Stimulated activated CD4-positive, alpha-beta T cell treated with anti-CD3 and anti-CD28 coated beads, Interleukin-1b, Interleukin-23, amount 100 ng/mL, for 4 hours (primary cell): ENCODE measurements around the gene ART5.
A peak's percentile ranks its signal among the peaks of the same experiment; 100 is the strongest.
"Not testable (repeated sequence)": the region's sequence is repeated elsewhere in the genome, so short reads cannot be mapped to it uniquely, and the experiment has no call there.

Experiments
- DNase-seq, 2 donors: peaks; one replicate each; pipeline ENCODE4 v3.0.0-alpha.2; 2020; ENCODE audit warnings: low read depth in 2 of 2

The ART5 gene

GRCh38 chr11:3622521-3622920, 19.3 kb downstream of the ART5 start:
- DNase-seq: no peak

GRCh38 chr11:3617990-3618389, 23.8 kb downstream of the ART5 start:
- DNase-seq: no peak

DNA sequence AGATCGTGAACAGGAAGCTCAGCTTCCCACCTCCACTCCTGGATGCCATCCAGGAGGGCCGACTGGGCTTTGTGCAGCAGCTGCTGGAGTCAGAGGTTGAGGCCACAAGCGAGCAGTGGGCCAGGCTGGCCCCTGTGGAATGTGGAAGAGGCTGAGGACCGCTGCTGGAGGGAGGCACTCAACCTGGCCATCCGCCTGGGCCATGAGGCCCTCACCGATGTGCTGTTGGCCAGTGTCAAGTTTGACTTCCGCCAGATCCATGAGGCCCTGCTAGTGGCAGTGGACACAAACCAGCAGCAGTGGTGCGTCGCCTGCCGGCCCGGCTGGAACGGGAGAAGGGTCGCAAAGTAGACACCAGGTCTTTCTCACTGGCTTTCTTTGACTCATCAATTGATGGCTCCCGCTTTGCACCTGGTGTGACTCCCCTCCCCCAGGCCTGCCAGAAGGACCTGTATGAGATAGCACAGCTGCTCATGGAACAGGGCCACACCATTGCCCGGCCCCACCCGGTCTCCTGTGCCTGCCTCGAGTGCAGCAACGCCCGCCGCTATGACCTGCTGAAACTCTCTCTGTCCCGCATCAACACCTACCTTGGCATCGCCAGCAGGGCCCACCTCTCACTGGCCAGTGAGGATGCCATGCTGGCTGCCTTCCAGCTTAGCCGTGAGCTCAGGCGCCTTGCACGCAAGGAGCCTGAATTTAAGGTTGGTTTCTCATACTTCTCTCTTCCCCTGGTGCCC, 24.9 kb downstream of the ART5 start:
- DNase-seq: no peak

GRCh38 chr11:3615998-3616397, 25.8 kb downstream of the ART5 start:
- DNase-seq: no peak

DNA sequence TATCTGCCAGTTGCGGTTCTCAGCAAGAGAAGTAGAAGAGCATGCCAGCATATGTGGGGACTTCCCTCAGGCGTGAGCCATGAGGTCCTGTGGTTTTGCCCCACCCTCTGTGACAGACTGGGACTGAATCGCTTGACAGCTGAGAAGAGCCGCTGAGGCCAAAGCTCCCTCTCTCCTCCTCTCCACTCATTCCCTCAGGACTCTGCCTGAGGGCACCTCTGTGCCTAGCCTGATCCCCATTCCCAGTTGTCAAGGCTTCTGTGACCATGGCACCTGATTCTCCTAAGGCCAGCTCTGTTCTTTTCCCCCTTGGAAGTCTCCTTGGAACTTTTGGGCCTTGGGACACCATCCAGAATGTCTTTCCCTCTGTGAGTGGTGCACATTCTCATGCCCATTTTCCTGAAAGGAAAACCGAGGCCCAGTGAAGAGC, 27.0 kb downstream of the ART5 start:
- DNase-seq: peak; percentile 12 to 19

GRCh38 chr11:3613998-3614741, 27.6 kb downstream of the ART5 start:
- DNase-seq: no peak

- DNase-seq: no peak
Observed at GRCh38 chr11:3611976-3612678, 29.7 kb downstream of the ART5 start.

- no peak for DNase-seq
Observed at GRCh38 chr11:3610846-3611245, 30.9 kb downstream of the ART5 start.

DNA sequence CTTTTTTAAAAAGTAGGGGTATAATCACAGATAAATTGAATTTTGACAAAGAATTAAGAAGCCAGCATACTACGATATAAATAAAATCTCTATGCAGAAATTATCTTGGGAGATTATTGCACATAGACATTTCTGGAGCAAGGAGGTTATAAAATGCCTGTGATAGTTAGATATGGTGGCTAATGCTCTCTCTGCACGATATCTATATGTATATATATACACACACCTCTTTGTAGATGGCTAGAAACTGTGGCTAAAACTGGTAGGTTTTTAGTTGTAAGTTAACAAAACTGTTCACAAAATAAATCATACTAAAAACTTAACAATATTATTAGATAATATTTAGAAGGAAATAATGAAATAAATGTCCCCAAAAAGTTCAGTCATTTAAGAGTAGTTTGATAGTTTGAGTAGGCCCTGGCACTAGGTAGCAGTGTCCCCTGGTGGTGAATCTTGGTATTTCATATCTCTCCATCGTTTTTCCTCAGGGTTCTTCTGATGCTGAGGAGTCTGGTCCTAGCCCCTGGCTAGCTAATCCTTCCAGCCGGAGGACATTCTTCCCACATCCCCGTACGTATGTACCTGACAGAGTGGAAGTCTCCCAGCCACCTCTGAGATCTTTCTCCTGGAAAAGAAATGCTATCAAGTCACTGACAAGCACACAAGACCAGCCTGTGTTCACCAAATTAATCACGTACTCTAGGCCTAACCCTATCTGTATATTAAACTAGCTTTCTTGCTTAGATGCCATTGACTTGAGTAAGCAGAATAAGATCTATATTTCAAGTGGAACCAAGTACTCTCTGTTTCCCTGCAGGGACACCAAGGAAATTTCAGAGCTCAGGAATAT, 32.2 kb downstream of the ART5 start:
- peak in 1 of 2 donors; percentile 42 for DNase-seq

DNA sequence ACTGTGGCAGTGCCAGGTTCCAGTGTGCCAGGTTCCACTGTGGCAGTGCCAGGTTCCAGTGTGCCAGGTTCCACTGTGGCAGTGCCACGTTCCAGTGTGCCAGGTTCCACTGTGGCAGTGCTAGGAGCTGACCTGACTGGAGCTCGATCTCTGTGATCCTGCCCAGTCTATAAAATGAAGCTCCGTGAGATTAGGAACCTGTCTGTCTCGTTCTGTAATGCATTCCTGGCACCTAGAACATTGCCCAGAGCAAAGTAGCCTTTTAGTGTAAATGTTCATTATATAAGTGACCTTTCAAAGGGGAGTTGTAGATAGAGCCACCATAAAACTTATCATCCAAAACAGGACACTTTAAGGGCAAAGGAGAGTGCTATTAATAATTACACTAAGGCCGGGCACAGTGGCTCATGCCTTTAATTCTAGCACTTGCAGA, 36.0 kb downstream of the ART5 start:
- no peak for DNase-seq

GRCh38 chr11:3605283-3605662, 36.5 kb downstream of the ART5 start:
- DNase-seq: no peak

DNA sequence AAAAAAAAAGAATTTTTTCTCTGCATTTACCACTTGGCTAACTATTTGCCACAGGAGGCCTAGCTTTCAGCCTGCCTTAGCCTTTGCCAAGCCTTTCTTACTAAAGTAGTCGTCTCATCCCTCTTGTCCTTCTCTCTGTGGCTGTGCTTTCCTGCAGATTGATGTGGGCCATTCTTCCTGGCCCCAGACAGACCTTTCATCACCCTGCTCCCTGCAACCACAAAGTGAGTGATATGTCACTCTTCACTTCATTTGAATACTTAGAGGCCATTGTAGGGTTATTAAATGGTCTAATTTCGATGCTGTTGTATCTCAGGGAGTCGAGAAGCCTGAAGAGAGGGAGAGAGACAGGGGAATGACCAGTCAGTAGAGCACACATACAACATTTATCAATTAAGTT, 37.6 kb downstream of the ART5 start:
- DNase-seq: no peak

- DNase-seq: not testable (repeated sequence)
Observed at GRCh38 chr11:3600201-3600600, 41.6 kb downstream of the ART5 start.

DNA sequence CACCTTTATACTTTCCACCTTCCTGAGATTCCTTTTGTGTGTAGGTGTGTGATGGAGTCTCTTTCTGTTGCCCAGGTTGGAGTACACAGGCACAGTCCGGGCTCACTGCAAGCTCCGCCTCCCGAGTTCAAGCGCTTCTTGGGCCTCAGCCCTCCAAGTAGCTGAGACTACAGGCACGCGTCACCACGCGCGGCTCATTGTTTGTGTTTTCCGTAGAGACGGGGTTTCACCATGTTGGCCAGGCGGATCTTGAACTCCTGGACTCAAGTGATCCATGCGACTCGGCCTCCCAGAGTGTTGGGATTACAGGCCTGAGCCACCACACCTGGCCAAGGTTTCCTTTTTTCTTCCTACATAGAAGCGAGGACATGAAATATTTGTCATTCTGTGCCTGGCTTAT, 44.0 kb downstream of the ART5 start:
- DNase-seq: not testable (repeated sequence)

DNA sequence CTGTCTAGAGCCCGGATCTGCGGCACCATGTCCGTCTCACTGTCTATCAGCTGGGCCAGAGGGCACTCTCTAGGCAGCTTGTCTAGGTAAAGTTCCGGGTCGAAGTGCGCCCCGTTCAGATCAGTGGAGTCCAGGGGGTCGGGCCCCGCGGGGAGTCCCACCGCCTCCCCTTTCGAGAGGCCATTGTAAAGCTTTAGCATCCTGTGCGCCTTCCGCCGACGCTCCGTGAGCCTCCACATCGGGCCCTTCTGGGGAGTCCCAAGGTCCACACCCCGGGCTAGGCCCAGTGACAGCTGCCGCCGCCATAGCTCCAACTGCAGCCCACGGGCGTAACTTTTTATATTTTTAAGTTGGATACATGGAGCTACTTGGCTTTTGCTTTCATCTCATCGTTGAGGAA, 50.5 kb downstream of the ART5 start:
- not testable (repeated sequence) for DNase-seq

GRCh38 chr11:3590193-3590592, 51.6 kb downstream of the ART5 start:
- DNase-seq: not testable (repeated sequence)

GRCh38 chr11:3588776-3589175, 53.0 kb downstream of the ART5 start:
- DNase-seq: not testable (repeated sequence)
